K562 (cell line): ENCODE measurements around the gene SKOR1. TPM values are rescaled to one million over a fixed set of nuclear protein-coding genes. Genes with fewer than 3 reads are reported as not detected.

Source experiments
- ARID1B ChIP-seq: fragments of 450-650 bp; IDR thresholded peaks from 2 replicates; pipeline ENCODE4 v1.6.1; 2016; ENCODE audit warnings: antibody characterized with exemption, mild to moderate bottlenecking, inconsistent platforms
- ATF7 ChIP-seq: fragments of 450-650 bp; IDR thresholded peaks from 2 replicates; pipeline ENCODE4 v1.7.1; 2014; ENCODE audit warnings: mild to moderate bottlenecking, moderate library complexity
- CSDE1 ChIP-seq, 2 experiments: fragments of 450-650 bp; IDR thresholded peaks; 2 replicates each; pipeline ENCODE4 v1.6.1; 2016; ENCODE audit warnings: mild to moderate bottlenecking in 1 of 2
- HNRNPK ChIP-seq: fragments of 200-400 bp; formaldehyde crosslinking; IDR thresholded peaks from one replicate; pipeline ENCODE4 v1.6.1; 2018; ENCODE audit warnings: mild to moderate bottlenecking, low read depth, low read length; ENCODE audit not compliant: poor library complexity, severe bottlenecking
- KLF1 ChIP-seq: fragments of 450-650 bp; IDR thresholded peaks from 2 replicates; pipeline ENCODE4 v1.6.1; 2016; ENCODE audit warnings: missing genetic modification characterization, missing compliant biosample characterization
- RCOR1 ChIP-seq, 2 experiments: IDR thresholded peaks; 2 replicates each; pipeline ENCODE4 v1.6.1; 2012; ENCODE audit warnings: low read depth in 2 of 2, low read length in 2 of 2, borderline replicate concordance in 1 of 2, improper control_type of control experiment in 1 of 2
- ZBTB43 ChIP-seq: sonication (generic); formaldehyde crosslinking; IDR thresholded peaks from 2 replicates; pipeline ENCODE4 v1.8.0; 2023; ENCODE audit warnings: mild to moderate bottlenecking, missing genetic modification reagents
- ZNF175 ChIP-seq: fragments of 200-800 bp; sonication (Bioruptor generic); IDR thresholded peaks from 2 replicates; pipeline ENCODE4 v1.6.1; 2016; ENCODE audit warnings: low read depth, mild to moderate bottlenecking, missing genetic modification characterization, missing compliant biosample characterization
- ZNF316 ChIP-seq: fragments of 450-650 bp; IDR thresholded peaks from 2 replicates; pipeline ENCODE4 v1.6.1; 2016
- polyA plus RNA-seq, 8 experiments: library from polyadenylated mRNA; depleted of rRNA in 4 of 8; stranded (reverse) in 5 of 8; unstranded in 3 of 8; fragments of >200 nt; fragmentation: Nextera tagmentation in 2 of 8; fragmentation: Illumina TruSeq in 1 of 8; extraction: Ambion mirVana in 2 of 8; extraction: Trizol in 1 of 8; gene quantifications; 2 replicates each; pipeline versions ENCODE4 v1.2.1 to v1.2.3, GENCODE V29; 2011 to 2014; ENCODE audit warnings: inconsistent platforms in 1 of 8, missing spikeins in 1 of 8
- total RNA-seq, 7 experiments: library from RNA; depleted of rRNA in 6 of 7; stranded (reverse); fragments of >200 nt in 6 of 7; fragmentation: Illumina TruSeq in 2 of 7; extraction: Trizol in 2 of 7; gene quantifications; 2 replicates each; pipeline versions ENCODE4 v1.2.1 to v1.2.3, GENCODE V29; 2011 to 2021; ENCODE audit warnings: low replicate concordance in 1 of 7
- TF ChIP-seq, protein P1 (sequence below): fragments of 250-450 bp; sonication (Bioruptor Pico); IDR thresholded peaks from 2 replicates; pipeline ENCODE4 v1.5.0; 2021; ENCODE audit warnings: mild to moderate bottlenecking, borderline replicate concordance
- TF ChIP-seq, protein P2 (sequence below): fragments of 450-650 bp; IDR thresholded peaks from 2 replicates; pipeline ENCODE4 v1.6.1; 2017; ENCODE audit warnings: mild to moderate bottlenecking, moderate library complexity

Gene SKOR1
- total and polyA plus RNA-seq, 9 of the 15 experiments (the other 6 are each of a cell fraction or from before 2014, with no cell fraction given): 0.04 to 0.41 (median 0.09) TPM; not detected in 3

DNA sequence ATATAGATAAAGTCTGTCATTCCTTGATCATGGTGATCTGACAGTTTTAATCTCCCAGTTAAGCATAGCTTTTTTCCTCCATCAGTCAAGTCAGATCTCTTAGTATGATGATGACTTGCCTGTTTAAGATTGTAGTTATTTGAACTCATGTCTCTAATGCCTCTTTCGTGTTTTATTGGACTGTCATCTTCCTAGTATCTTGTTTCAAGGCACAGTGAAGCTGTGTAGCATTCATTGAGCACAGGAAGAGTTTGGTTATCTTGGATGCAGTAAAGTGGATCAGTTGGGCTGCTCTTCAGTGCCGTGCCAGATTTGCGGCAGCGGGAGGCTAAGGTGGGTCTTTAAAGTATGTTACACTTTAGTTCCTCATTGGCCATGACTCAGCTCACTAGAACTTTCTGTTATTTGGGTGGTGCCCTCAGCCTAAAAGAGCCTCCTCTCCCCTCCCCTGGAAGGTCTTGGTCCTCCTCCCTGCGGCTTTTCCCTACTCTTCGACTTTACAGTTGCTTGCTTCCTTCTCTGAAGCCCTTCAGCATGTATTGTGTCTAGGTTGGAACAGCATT lies 45.7 kb upstream of the SKOR1 start (continued):
- TF ChIP-seq, protein P1, sequence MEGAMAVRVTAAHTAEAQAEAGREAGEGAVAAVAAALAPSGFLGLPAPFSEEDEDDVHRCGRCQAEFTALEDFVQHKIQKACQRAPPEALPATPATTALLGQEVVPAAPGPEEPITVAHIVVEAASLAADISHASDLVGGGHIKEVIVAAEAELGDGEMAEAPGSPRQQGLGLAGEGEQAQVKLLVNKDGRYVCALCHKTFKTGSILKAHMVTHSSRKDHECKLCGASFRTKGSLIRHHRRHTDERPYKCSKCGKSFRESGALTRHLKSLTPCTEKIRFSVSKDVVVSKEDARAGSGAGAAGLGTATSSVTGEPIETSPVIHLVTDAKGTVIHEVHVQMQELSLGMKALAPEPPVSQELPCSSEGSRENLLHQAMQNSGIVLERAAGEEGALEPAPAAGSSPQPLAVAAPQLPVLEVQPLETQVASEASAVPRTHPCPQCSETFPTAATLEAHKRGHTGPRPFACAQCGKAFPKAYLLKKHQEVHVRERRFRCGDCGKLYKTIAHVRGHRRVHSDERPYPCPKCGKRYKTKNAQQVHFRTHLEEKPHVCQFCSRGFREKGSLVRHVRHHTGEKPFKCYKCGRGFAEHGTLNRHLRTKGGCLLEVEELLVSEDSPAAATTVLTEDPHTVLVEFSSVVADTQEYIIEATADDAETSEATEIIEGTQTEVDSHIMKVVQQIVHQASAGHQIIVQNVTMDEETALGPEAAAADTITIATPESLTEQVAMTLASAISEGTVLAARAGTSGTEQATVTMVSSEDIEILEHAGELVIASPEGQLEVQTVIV (CRISPR knock-in tag): peak; percentile 82
- TF ChIP-seq ZBTB43 (CRISPR knock-in tag) (no peak), ATF7 (0 out of 2 replicates have a peak, but pooled peaks have one; percentile 24), ARID1B (peak; percentile 21; the same call in 1 of the 2 replicates), RCOR1 (IDR thresholded peaks at IDR 0.05; ENCODE audit: borderline replicate concordance in 1 of 2, low read depth in 2 of 2, low read length in 2 of 2) (peak in 1 of 2 experiments; percentile 93; a peak in 2 of 4 replicates), HNRNPK (no peak), KLF1 (tag) (no peak), ZNF175 (CRISPR knock-in tag) (no peak), CSDE1 (IDR thresholded peaks at IDR 0.05) (peak in 1 of 2 experiments; percentile 19; a peak in 1 of 4 replicates), ZNF316 (peak; percentile 34; the same call in 1 of the 2 replicates)
- TF ChIP-seq, protein P2, sequence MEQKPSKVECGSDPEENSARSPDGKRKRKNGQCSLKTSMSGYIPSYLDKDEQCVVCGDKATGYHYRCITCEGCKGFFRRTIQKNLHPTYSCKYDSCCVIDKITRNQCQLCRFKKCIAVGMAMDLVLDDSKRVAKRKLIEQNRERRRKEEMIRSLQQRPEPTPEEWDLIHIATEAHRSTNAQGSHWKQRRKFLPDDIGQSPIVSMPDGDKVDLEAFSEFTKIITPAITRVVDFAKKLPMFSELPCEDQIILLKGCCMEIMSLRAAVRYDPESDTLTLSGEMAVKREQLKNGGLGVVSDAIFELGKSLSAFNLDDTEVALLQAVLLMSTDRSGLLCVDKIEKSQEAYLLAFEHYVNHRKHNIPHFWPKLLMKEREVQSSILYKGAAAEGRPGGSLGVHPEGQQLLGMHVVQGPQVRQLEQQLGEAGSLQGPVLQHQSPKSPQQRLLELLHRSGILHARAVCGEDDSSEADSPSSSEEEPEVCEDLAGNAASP: no peak
- TF ChIP-seq, all 486 proteins: peak for 29
